HG03108 (cell line): ENCODE results near the gene PCCA.
"Not testable (repeated sequence)": the region's sequence is repeated elsewhere in the genome, so short reads cannot be mapped to it uniquely, and the experiment has no call there.

Experiments
- ATAC-seq: cut with Tn5 transposase; IDR thresholded peaks from one replicate; pipeline ENCODE4 v1.9.1; 2021; ENCODE audit warnings: moderate library complexity; ENCODE audit not compliant: unreplicated experiment

The PCCA gene

GRCh38 chr13:100131863-100132574 lies 43.1 kb downstream of the PCCA start:
- ATAC-seq = no peak

GRCh38 chr13:100138859-100139491 lies 50.1 kb downstream of the PCCA start:
- ATAC-seq = no peak

GRCh38 chr13:100139817-100140216 lies 50.9 kb downstream of the PCCA start:
- no peak for ATAC-seq

DNA sequence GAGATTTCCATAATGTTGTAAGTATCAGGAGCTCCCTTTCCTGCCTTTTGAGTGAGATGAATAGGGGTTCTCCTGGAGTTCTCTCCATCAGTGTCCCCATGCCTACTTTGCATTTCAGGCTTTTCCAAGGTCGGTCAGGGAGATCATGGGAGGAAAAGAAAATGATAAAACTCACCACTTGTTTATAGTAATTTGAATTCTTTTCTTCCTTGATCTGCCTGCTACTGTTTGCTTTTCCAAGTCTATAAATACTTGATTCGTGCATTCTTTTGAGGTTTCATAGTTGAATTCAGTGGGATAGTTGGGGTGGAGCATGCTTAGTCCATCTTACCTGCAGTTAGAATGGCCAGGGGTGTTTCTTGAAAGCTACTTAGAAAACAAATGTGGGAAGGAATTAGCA lies 51.5 kb downstream of the PCCA start:
- no peak for ATAC-seq

- not testable (repeated sequence) for ATAC-seq
Measured at GRCh38 chr13:100141461-100141961, 52.6 kb downstream of the PCCA start.

DNA sequence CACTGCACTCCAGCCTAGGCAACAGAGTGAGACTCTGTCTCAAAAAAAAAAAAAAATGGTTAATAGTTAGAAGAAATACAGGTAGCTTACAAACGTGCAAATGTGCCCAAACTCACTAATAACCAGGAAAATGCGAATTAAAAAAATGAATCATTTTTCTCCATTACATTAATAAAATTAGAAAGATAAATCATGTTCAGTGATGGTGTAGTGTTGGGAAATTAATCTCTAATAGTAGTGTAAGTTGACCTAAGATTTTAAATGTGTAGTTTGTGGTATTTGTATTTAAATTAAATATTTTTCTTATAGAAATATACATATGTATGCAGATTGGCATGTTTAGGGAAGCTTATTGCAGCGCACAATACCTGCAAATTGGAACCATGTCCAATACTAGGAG lies 57.6 kb downstream of the PCCA start:
- ATAC-seq = no peak

- no peak for ATAC-seq
Measured at GRCh38 chr13:100147825-100148224, 58.9 kb downstream of the PCCA start.

- no peak for ATAC-seq
Measured at GRCh38 chr13:100148422-100148821, 59.5 kb downstream of the PCCA start.

DNA sequence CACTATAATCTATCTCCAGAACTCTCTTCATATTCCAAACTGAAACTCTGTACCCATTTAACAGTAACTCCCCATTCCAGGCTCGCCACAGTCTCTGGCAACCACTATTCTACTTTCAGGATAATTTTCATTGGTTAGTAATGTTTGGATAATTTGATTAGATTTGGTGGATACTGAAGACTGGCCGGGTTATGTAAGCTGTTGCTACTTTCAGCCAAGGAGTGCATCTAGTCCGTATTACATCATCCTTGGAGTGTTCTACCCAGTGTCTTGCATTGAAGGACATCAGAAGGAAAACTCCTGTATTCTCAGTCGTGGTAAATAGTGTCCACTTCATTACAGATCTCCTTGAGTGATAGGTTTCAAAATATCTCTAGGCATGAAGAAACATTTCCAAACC lies 60.5 kb downstream of the PCCA start:
- no peak for ATAC-seq

DNA sequence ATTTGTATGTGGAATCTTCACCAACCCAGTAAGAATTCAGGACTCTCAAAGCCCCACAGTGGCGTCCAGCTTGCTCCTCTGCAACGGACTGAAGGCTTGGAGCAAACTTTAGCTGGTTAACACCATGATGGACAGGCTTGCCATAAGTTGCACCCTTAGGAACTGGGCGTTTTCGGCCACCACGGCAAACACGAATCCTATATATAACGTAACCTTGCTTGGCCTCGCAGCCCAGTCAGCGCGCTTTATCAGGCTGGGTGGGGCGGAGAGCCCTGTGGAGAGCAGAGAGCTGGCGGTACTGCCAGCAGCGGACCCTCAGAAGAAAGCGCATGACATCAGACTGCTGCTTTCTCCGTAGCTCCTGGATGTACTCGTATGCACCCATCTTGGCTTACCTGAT lies 61.8 kb downstream of the PCCA start:
- not testable (repeated sequence) for ATAC-seq

- no peak for ATAC-seq
Measured at GRCh38 chr13:100154842-100155416, 66.0 kb downstream of the PCCA start.

DNA sequence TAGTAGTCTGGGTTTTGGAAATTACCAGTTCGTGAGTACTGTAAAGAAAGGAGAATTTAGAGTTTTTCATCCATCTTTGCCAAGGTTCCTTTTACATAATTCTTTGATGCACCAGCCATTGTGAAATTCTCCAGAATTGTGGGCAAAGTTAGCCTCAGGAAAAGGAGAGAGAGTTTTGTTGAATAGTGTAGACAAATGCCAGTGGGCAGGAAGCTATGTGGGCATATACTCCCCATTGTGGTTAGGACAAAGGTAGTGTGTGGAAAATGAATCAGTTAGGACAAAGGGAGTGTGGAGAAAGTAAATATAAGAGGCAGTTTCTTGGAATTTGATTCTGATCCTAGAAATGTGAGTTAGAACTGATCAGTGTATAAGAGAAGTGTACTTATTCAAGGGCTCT lies 67.9 kb downstream of the PCCA start:
- no peak for ATAC-seq

DNA sequence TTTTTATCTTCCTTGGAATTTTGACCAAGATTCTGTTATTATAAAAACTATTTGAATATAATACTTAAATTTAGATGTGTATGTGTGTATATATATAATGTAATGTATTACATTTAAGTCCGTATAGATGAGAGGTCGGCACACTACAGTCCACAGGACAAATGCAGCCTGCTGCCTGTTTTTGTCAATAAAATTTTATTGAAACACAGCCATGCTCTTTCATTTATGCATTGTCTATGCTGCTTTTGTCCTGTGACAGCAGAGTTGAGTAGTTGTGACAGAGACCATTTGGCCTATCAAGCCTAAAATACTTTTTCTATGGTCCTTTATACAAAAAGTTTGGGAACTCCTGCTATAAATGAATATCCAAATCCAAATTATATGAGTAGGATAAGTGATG lies 69.7 kb downstream of the PCCA start:
- no peak for ATAC-seq

- no peak for ATAC-seq
Measured at GRCh38 chr13:100159584-100159983, 70.7 kb downstream of the PCCA start.

DNA sequence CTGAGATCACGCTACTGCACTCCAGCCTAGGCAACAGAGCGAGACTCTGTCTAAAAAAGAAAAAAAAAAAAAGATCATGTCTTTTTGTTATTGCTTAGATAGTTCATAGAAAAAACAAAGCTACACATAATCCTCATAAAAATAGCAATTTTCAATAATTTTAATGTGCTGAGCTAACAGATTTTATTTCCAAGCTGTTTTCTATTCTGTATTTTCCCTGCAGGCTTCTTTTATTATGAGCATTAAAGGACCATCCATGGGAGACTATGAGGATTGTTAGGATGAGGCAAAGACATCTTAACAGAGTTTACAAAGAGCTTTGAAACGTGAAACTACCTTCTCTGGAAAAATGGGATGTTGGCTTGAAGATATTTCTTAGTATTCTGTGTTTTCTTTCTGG lies 71.6 kb downstream of the PCCA start:
- no peak for ATAC-seq

DNA sequence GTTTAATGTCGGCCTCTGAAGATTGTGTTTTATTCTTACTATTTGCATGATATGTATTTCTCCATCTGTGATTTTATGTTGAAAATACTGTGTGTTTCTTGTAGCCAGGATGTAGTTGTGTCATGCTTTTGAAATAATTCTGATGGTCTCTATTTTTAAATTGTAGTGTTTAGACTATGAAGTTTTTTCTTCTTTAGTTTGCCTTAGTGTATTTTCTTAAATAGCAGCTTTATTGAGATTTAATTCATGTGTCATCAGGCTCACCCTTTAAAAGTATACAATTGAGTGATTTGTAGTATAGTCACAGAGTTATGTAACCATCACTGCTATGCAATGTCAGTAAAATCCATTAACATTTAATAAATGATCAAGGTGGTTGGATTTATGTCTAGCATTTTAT lies 74.5 kb downstream of the PCCA start:
- ATAC-seq = no peak

DNA sequence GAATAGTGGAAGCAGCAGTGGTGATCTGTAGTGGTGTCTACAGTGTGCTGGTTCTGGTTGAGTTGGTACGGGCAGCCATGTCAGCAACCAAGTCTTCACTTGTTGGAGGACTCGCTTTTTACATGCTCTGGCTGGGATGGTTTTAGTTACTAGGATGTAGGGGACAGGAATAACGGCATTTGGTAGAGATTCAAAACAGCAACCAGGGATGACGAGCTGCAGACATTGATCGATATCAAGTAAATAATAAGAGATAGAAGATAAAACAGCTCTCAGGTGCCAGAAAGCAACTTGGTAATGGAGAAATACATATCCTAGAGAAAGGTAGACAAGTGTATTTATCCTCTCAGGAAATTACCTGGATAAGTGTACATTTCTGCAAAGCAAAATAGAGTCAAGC lies 84.3 kb downstream of the PCCA start:
- no peak for ATAC-seq

DNA sequence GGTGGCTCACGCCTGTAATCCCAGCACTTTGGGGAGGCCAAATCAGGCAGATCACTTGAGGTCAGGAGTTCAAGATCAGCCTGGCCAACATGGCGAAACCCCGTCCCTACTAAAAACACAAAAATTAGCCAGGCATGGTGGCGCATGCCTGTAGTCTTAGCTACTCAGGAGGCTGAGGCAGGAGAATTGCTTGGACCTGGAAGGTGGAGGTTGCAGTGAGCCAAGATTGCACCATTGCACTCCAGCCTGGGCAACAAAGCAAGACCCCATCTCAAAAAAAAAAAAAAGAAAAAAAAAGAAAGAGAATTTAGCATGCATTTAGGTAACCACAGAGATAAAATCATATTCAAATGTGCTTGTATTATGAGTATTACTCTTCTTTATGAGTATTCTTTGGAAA lies 85.6 kb downstream of the PCCA start:
- ATAC-seq = not testable (repeated sequence)

- no peak for ATAC-seq
Measured at GRCh38 chr13:100175078-100175802, 86.3 kb downstream of the PCCA start.

GRCh38 chr13:100175803-100176182 lies 86.9 kb downstream of the PCCA start:
- no peak for ATAC-seq

GRCh38 chr13:100176801-100177400 lies 88.0 kb downstream of the PCCA start:
- no peak for ATAC-seq
